Renal pelvis (tissue), 4 donors: ENCODE measurements around the gene TRIM14. TPM values are rescaled to one million over a fixed set of nuclear protein-coding genes. Genes with fewer than 3 reads are reported as not detected.

Experiments used
- DNase-seq: peaks from one replicate; pipeline ENCODE4 v3.0.0-alpha.2; 2013
- polyA plus RNA-seq, 3 donors: library from polyadenylated mRNA; unstranded; fragments of 120-200 nt; gene quantifications; one replicate each; pipeline ENCODE4 v1.2.1, GENCODE V29; 2013; ENCODE audit not compliant: insufficient read length in 3 of 3

The TRIM14 gene
- polyA plus RNA-seq, 3 donors = 5.2 to 7.2 (median 6.9) TPM

DNA sequence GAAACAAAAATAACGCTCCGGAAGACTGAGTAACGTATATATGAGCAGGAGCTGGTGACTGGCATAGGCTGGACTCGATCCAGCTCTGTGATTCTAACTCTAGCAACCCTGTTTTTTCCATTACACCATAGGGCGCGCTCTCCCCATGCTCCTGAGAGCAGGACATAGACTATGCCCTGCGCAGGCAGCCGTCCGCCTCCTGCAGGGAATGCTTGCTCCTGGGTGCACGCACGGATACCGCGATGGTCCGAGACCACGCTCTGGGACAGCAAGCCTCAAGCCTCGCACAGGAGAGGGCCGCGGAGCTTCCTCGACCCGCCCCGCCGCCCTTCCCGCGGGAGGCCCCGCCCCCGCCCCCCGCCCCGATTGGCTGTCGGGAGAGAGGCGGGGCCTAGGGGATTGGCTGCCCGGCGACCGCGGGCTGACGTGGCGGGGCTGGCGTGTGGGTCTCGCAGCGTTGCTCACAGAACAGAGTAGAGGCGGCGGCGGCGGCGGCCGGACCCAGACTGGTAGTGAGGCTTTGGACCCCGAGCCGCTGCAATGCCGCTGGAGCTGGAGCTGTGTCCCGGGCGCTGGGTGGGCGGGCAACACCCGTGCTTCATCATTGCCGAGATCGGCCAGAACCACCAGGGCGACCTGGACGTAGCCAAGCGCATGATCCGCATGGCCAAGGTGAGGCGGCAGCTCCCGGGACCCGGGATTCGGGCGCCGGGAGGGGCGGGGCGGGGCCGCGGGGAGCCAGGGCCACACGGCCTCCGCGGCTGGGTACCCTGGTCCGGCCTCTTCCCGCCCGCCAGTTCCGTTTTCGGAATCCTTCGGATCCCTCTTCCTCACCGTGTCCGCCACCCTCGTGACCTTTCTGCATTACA lies 62.5 kb downstream of the TRIM14 start, which contains the start of gene NANS:
Gene NANS, plus strand, starts transcription at position 464 of the 869 bp plus-strand sequence. Its CDS starts 77 bp downstream, at position 541.
- peak; percentile 91 for DNase-seq

DNA sequence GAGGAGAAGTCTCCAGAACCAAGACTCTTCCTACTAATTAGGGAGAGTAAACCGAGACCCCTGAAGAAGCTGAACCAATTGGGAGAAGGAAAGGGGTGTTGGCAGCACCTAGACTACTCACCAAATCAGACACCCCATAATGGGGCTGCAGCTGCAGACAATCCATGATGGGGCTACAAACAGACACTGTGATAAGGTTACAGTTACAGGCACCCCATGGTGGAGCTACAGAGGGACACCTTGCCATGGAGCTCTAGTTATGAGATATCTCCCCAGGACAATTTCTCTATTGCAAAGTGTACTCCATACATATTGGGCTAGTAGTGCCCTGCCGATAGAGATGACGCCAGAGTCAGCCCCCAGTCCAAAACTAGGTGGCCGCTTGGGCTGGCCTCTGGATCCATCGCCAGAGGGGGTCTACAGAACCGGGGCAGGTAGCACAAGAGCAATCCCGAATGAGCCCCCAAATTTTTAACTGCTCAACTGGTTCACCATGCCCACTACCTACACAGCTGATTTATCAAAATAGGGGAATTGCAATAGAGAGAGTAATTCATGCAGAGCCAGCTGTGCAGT lies 64.6 kb downstream of the TRIM14 start:
- DNase-seq = no peak

DNA sequence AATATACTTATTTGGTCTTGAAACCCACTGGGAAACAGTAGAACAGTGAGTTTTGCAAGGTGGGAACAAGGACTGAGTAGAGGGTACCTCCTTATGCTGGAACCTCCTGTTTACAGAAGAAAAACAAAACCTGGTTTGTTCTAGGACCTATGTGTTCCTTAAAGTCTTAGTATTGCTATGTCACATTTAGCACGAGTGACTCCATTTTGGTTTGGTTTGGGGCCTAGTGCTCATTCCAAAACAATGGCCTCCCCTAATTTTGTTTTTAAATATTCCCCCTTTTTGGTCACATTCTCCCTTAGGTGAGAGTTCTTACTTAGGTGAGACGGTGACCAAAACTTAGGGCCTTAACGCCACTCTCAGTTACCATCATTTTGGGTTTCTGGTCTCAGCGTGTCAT lies 68.7 kb downstream of the TRIM14 start:
- DNase-seq = no peak

DNA sequence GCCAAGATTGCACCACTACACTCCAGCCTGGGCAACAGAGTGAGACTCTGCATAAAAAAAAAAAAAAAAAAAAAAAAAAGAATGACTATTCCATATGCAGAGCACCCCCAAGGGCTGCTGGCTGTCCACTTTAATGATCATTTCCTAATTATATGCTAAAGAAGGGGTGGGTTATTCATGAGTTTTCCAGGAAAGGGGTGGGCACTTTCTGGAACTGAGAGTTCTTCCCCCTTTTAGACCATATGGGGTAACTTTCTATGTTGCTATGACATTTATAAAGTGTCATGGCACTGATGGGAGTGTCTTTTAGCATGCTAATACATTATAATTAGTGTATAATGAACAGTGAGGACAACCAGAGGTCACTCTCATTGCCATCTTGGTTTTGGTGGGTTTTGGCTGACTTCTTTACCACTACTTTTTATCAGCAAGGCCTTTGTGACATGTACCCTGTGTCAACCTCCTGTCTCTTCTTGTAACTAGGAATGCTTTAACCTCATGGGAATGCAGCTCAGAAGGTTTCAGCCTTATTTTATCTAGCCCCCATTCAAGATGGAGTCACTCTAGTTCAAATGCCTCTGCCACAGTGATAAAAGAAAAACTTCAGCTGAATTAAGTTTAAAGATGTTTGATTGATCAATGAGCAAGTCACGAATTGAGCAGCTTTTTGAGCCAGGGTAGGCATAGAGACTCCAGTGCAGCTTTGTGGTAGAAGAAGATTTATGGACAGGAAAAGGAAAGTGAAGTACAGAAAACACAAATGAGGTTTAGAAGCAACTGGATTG lies 69.5 kb downstream of the TRIM14 start:
- no peak for DNase-seq

DNA sequence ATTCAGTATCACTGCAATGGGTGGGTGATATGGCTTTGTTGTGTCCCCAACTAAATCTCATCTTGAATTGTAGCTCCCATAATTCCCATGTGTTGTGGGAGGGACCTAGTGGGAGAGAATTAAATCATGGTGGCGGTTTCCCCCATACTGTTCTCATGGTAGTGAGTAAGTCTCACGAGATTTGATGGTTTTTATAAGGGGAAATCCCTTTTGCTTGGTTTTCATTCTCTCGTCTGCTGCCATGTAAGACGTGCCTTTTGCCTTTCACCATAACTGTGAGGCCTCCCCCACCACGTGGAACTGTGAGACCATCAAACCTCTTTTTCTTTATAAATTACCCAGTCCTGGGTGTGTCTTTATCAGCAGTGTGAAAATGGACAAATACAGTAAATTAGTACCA lies 72.0 kb downstream of the TRIM14 start:
- no peak for DNase-seq

DNA sequence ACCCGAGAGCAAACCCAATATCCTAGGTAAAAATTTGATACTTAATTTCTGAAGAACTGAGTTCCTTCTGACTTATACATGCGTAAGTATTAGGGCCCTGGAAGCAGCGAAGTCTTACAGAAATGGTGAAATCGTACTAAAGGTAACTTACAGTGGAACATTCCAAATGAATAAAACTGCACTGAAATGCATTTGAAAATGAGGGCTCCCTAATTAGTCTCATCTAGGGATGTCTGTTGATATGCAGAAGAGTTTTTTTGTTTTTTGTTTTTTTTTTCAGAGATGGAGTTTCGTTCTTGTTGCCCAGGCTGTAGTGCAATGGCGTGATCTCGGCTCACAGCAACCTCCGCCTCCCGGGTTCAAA lies 72.9 kb downstream of the TRIM14 start:
- DNase-seq = no peak

DNA sequence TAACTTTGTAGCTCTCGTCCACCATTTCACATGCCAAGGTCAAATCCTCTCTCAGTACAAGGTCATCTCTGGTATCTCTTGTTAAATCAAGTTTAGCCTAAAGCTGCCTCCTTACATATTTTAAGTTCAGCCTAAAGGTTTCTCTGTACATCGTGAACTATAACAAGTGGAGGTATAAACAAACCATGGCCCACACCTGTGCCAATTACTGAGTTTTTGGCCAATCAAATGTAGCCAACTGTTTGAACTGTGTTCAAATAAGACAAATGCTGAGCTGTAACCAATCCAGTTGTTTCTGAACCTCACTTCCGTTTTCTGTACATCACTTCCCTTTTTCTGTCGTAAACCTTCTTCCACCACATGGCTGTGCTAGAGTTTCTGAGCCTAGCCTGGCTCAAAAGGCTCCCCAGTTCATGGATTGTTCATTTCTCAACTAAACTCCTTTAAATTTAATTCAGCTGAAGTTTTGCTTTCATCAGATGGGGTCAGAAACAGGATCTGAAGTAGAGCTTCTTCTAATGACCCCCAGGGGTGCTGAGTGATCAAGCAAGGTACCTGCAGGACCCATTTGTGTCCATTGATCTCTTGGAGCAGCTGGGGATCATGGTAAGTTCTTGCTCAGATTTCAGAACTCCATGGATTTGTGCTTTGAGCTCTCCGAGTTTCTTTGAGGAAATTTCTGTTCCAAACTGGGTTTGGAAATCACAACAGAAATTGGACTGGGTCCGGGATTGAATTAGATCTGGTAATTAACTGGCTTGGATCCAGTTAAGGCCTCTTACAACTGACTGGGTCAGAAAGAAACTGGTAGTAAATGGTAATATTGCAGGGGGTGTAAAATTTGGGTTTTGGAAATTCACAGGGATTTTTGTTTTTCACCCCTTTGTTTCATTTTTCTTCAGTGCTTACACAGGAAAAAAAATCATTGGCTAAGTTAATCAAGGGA lies 73.5 kb downstream of the TRIM14 start:
- DNase-seq = no peak

DNA sequence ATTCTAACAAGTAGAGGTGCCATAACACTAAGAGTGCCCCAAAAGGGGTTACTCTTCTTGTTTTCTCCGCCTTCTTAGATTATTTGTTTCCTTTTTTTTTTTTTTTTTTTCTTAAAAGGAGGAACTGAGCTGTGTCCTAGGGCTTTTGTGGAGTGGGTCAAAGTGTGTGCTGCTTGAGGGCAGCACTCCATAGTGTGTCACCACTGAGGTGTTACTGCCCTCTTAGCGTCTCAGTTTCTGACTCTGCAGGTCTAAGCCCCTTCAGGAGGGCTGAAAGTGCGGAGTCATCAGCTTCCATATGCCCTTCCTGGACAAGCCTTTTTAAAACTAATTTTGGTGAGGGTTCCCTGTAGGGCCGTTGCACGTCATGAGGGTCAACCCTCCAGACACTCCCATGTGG lies 75.1 kb downstream of the TRIM14 start:
- DNase-seq = no peak

DNA sequence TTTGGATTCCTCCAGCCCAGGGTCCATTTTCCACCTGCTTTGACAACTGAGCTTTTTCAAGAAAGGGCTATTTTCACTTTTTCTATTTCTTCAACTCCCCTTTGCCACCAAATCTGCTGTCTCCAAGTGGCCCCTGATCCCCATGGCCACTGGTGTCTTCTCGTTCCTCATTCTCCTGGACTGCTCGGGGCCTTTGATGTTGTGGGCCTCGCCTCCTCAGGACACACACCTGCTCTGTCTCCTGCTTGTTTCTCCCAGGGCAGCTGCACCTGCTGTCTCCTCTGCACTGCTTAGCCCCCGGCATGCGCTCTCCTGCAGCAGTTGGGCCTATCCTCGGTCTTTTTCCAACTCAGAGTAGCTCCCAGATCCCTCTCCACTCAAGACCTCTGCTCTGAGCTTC lies 78.8 kb downstream of the TRIM14 start:
- no peak for DNase-seq

DNA sequence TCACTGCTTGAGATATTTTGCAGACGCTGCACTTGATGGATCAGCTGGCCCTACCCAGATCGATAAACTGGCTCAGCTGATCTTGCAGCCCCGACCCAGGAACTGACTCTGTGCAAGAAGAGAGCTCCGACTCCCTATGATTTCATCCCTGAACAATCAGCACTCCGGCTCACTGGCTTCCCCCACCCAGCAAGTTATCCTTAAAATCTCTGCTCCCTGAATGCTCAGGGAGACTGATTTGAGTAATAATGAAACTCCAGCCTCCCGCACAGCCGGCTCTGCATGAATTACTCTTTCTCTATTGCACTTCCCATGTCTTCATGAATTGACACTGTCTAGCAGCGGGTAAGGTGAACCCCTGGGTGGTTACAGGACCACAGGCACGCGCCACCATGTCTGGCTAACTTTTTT lies 79.4 kb downstream of the TRIM14 start:
- no peak for DNase-seq

DNA sequence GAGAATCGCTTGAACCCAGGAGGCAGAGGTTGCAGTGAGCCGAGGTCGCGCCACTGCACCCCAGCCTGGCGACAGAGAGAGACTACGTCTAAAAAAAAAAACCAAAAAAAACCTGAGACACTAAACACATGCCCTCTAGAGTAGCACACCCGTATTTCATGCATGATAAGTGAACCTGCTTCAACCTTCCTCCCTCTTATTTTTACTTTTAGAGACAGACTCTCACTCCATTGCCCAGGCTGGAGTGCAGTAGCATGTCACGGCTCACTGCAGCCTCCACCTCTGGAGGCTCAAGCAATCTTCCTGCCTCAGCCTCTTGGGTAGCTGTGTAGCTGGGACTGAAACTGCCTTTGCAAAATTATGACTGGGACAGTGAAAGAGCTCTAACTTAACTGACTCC lies 80.1 kb downstream of the TRIM14 start:
- no peak for DNase-seq

DNA sequence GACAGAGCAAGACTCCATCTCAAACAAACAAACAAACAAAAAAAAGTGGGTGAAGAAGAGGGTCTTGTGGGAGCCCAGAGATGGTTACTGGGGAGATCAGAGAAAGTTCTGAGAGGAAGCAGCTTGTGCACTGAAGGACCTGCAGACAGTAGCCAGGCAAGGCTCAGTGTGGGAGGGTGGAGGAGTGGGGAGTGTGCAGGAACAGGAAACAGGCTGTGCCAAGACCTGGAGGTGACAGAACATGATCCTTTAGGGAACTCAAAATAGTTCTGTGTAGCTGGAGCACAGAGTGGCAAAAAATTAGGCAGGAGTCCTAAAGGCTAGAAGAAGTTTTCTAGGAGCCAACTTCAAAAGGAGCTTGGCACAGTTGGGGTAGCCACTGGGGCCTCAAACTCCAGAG lies 81.7 kb downstream of the TRIM14 start:
- DNase-seq = no peak

DNA sequence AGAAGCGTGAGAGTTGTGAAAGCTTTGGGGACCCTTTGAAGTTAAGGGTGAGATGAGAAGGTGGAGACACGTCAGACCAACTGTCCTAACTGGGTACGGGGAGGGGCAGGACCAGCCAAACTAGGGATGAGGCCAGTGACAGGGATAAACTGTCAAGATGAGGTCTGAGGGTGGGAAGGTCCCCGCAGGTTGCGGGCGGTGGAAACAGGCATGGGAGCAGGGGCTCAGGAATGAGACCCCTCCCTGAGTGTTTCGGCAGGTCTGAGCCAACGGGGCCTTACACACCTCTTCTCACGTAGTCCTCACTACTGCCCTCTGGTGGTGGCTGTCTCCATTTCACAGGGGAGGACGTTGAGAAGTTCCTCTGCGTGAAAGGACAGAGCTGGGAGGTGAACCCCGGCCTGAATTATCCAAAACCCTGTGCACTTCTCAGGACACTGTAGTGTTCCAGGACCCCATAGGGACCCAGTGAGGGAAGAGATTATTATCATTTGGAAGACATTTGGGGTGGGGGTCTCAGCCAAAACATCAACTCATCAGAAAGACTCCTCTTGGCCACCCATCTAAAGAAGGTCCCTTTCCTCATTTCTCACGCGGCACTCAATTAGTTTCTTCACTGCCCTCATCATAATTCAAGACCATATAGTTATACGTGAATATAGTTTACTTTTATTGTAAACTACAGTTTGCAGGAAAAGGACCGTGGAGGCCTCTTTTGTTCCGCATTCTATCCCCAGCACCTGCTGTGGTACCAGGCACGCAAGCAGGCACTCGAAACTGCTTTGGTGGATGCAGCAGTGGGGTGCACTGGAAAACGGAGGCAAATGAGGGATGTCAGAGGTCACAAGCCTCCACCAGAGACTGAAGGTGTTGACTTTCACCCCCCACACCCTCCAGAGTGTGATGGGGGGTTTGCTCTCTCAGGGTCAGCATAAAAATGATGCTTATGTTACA lies 84.2 kb downstream of the TRIM14 start:
- DNase-seq = peak; percentile 68

DNA sequence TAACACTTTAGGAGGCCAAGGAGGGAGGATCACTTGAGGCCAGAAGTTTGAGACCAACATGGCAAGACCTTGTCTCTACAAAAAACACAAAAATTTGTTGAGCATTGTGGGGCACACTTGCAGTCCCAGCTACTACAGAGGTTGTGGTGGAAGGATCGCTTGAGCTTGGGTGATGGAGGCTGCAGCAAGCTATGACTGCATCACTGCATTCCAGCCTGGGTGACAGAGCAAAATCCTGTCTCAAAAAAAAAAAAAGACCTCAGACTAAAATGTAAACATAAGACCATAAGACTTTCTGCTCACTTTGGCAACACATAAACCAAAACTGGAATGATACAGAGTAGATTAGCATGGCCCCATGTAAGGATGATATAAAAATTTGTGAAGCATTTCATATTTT lies 87.1 kb downstream of the TRIM14 start:
- no peak for DNase-seq

DNA sequence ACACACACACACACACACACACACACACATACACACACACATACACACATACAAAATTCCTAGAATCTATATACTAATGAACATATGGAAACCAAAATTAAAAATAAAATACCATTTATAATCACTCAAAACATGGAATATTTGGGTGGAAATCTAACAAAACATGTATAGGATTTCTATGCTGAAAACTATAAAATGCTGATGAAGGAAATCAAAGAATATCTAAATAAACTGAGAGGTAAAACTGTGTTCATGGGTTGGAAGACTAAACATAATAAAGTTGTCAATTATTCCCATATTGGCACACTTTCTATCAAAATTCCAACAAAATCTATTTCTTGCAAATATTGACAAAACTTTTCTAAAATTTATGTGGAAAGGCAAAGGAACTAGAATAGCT lies 87.9 kb downstream of the TRIM14 start:
- no peak for DNase-seq

DNA sequence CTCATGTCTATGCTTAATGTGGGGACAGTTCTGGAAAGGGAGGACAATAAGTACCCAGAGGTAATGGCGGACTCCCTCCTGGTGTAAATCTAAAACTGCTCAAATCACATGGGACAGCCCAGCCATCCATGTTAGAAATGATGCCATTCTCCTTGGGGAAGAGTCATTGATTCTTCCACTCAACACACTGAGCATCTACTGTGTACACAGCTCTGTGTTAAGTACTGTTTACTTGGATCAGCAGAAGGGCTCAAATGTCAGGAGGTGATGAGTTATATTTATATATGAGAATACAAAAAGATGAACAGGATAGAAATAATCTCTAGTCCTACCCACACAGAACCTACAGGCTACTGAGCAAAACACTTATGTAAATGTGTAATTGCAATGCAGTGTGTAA lies 94.3 kb downstream of the TRIM14 start:
- DNase-seq = no peak

DNA sequence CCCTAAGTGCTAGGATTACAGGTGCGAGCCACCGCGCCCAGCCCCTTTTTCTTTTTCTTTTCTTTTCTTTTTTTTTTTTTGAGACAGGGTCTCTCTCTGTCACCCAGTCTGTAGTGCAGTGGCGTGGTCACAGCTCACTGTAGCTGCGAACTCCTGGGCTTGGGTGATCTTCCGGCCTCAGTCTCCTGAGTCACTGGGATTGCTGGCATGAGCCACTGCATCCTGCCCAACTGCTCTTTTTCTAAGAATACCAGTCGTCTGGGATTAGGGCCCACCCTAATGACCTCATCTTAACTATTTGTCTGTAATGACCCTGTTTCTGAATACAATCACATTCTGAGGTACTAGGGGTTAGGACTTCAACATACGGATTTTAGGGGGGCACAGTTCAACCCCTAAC lies 96.6 kb downstream of the TRIM14 start:
- DNase-seq = no peak

DNA sequence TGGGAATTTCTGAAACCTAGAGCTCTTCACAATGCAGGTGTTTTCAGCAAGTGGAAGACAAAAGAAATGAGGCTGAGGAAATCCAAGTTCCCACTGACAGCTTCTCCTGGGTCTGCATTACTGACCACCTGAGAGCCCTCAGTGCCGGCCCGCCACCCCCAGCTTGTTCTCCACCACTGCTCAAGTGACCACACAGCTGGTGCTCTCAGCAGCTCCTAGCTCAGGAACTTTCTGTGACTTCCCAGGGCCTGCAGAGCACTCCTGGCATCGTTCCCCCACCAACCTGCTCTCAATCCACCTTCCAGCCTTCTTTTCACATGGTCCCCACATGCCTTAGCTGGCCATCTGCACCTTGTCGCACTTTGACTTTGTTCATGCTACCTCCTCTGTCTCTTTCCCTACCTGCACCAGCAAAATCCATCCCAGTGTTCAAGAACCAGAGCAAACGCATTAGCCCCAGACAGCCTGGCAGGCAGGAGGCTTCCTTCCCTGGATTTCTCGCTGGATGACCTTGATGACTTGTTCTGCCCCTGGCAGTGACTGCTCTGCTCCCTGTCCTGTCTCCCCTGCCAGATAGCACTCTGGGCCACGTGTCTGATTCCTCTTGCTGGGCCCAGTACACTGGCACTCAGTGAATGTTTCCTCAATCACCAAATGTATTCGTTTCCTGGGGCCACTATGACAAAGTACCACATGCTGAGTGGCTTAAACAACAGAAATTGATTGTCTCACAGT lies 97.5 kb downstream of the TRIM14 start:
- no peak for DNase-seq

DNA sequence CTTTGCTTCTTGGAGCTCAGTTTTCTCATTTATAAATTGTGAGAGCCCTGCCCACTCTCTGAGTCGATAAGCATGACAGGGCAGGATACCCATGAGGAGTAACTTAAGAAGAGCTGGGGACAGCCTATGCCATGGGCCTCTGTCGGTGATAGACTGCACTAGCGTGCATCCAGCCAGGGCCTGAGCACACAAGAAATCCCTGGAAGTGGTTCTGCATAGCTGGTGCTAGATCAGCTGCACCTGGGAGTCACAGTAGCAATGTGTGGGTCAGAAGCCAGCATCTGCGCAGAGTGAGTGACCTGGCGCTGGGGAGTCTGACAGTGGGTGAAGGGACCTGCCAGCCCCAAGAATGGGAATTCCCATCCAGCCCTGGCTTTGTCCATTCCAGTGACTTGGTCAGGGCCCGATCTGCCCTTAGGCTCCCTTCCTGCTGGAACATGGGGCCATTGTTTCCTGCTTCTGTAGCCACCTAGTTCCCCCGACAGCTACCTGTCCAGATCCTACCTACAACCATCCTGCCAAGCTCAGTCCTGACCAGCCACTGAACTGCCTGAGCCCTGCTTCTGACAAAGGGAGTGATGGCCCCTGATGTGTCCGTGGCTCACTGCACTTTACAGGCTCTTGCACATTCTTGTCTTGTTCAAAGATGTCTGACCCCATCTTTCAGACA lies 98.4 kb downstream of the TRIM14 start:
- peak; percentile 41 for DNase-seq
